Subcutaneous adipose tissue (tissue), 4 donors: Measurements from ENCODE around the gene RAB26. TPM values are rescaled to one million over a fixed set of nuclear protein-coding genes. Genes with fewer than 3 reads are reported as not detected.

Source experiments
- CTCF ChIP-seq: fragments of 450-650 bp; IDR thresholded peaks from one replicate; pipeline ENCODE4 v1.5.1; 2016; ENCODE audit warnings: low read depth, mild to moderate bottlenecking, control low read depth, antibody characterized with exemption, moderate library complexity
- total RNA-seq, 4 donors: library from RNA; depleted of rRNA; stranded (reverse); fragments of >200 nt; gene quantifications; one replicate each; pipeline ENCODE4 v1.1.0, GENCODE V29; 2016

Gene RAB26
- total RNA-seq, 4 donors from 2014 or later = 3.0 TPM; not detected in 3

GRCh38 chr16:2161911-2162310 lies 13.5 kb downstream of the RAB26 start:
- no peak for TF ChIP-seq CTCF

GRCh38 chr16:2162676-2163118 lies 14.3 kb downstream of the RAB26 start:
- no peak for TF ChIP-seq CTCF

GRCh38 chr16:2163211-2163881 lies 14.9 kb downstream of the RAB26 start:
- no peak for TF ChIP-seq CTCF

GRCh38 chr16:2165861-2166260 lies 17.4 kb downstream of the RAB26 start:
- TF ChIP-seq CTCF = no peak

- no peak for TF ChIP-seq CTCF
These were observed 18.0 kb downstream of the RAB26 start for GRCh38 chr16:2166263-2167067.

- no peak for TF ChIP-seq CTCF
These were observed 18.7 kb downstream of the RAB26 start for GRCh38 chr16:2167068-2167638.

DNA sequence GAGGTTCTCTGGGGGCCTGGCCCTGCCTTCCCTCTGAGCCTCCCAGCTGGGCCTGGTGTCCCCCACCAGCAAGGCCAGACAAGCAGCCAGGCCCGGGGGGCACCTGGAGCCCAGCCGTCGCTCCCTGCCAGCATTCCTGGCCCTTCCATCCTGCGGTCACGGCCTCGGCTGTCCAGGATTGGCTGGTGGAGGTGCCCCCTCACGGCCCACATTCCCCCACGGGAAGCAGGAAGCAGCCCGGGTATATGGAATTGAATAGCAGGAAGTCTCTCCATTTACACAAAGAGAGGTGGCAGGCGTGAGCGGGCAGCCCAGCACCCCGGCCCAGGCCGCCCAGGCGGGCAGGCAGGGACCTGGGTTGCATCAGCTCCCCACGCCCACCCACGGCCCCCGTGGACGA lies 21.7 kb downstream of the RAB26 start:
- TF ChIP-seq CTCF = no peak
